GM12892 (cell line): ENCODE measurements around the gene TMEM232.
A peak's percentile ranks its signal among the peaks of the same experiment; 100 is the strongest.

Experiments used
- DNase-seq: peaks from one replicate; pipeline ENCODE4 v3.0.0; 2011; ENCODE audit not compliant: insufficient read length
- FAIRE-seq: peaks from 2 replicates; lab custom pipeline; 2011; peaks lifted over from hg19 to GRCh38; lab: Jason Lieb, UNC
- POLR2A ChIP-seq: IDR thresholded peaks from 2 replicates; pipeline ENCODE4 v1.6.1; 2011; ENCODE audit warnings: low read depth, low read length, control low read depth
- POLR2AphosphoS5 ChIP-seq: IDR thresholded peaks from 2 replicates; pipeline ENCODE4 v1.6.1; 2011; ENCODE audit warnings: low read depth, low read length, control low read depth
- TAF1 ChIP-seq: IDR thresholded peaks from 2 replicates; pipeline ENCODE4 v1.6.1; 2011; ENCODE audit warnings: low read depth, mild to moderate bottlenecking, control low read depth, low read length, borderline replicate concordance

Gene TMEM232

GRCh38 chr5:110612794-110613247 is 113.7 kb downstream of the TMEM232 start:
- TF ChIP-seq POLR2AphosphoS5 = no peak
- TF ChIP-seq POLR2A = no peak
- TF ChIP-seq TAF1 = no peak
- no peak for DNase-seq
- FAIRE-seq = no peak

DNA sequence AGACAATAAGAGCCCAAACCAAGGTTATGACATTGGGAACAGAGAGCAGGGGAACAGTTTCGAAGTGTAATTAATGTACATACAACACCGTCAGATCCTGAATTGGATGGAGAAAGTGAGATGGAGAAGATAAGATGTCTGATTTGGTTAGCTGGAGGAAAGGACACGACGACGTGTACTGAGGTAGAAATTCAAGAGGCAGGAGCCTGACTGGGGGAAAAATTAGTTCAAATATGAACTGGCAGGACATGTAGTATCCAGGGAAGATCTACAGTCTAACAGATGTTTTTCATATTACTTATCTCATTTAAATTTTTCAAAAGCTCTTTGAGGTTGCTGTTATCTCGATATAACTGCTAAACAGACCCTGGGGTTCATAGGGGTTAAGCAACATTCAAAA is 114.7 kb downstream of the TMEM232 start:
- TF ChIP-seq POLR2A (no peak), POLR2AphosphoS5 (no peak), TAF1 (no peak)
- no peak for DNase-seq
- no peak for FAIRE-seq

- no peak for TF ChIP-seq TAF1
- TF ChIP-seq POLR2AphosphoS5 = no peak
- no peak for TF ChIP-seq POLR2A
- FAIRE-seq (no peak), DNase-seq (no peak)
Observed at GRCh38 chr5:110594866-110595265, 131.6 kb downstream of the TMEM232 start.

DNA sequence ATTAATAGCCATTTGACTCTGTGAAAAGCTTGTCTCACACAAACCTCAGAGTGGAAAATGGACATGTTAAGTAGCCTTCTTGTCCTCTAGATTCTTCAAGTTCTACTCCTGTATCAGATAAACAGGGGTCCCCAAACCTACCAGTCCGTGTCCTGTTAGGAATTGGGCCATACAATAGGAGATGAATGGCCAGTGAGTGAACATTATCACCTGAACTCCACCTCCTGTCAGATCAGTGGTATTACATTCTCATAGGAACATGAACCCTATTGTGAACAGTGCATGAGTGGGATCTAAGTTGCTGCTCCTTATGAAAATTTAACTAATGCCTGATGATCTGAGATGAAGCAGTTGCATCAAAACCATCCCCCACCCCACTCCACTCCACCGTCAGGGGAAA is 136.3 kb downstream of the TMEM232 start:
- no peak for DNase-seq
- peak; percentile 48 for FAIRE-seq
- TF ChIP-seq POLR2A (no peak), TAF1 (no peak), POLR2AphosphoS5 (no peak)

DNA sequence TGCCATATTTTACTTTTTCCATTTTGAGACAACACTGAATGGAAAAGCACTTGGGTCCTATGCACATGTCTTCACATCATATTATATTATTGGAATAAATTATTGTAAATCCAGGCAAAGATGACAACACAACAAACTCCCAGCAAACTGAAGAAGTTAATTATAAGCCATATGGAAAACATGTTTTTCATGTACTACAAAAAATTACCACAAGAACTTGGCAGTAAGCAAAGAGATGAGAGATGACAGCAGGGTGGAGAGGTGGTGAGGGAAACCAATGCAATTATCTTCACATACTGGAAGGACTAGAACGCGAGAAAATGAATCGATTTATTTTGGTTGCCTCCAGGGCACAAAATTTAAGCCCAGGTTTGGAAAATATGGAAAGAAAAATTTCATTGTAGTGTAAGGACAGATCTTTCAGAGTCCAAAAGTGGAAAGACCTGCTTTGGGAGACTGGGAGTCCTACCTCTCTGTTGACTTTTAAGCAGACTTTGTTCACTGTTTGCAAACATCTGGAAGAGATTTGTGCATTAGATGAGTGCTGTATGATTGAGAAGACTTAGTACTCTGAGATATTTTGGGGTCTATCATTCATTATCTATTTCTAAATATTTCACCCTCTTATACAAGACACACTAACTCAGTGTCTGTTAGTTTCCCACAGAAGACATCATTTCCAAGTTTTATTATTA is 138.0 kb downstream of the TMEM232 start:
- FAIRE-seq (no peak), DNase-seq (no peak)
- TF ChIP-seq POLR2A = no peak
- TF ChIP-seq TAF1 = no peak
- no peak for TF ChIP-seq POLR2AphosphoS5

GRCh38 chr5:110580625-110581024 is 145.8 kb downstream of the TMEM232 start:
- no peak for FAIRE-seq
- DNase-seq = no peak
- no peak for TF ChIP-seq POLR2A
- TF ChIP-seq POLR2AphosphoS5 = no peak
- TF ChIP-seq TAF1 = no peak

DNA sequence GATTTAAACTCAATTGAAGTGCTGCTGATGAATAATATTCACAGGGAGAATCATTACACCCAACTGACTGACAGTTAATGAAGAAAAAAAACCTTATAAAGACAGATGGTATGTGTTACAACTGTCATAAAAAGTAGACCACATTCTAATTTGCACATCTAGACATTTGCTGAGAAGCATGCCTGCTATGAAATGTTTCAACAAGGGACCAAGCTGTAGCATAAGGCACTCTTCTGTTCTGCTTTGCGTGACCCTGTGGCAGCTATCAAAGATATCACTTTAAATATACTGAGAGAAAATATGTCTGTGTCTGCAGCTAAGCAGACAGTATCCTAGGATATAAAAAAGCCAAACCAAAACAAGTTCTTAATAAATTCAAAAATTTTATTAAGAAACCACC is 153.7 kb downstream of the TMEM232 start:
- no peak for TF ChIP-seq POLR2A
- no peak for TF ChIP-seq POLR2AphosphoS5
- TF ChIP-seq TAF1 = no peak
- DNase-seq (no peak), FAIRE-seq (no peak)

GRCh38 chr5:110562191-110562590 is 164.3 kb downstream of the TMEM232 start:
- FAIRE-seq (no peak), DNase-seq (no peak)

GRCh38 chr5:110561510-110561909 is 165.0 kb downstream of the TMEM232 start:
- TF ChIP-seq TAF1 (no peak), POLR2A (no peak), POLR2AphosphoS5 (no peak)
- no peak for FAIRE-seq
- DNase-seq = no peak

More at GRCh38 chr5:110562191-110562590, 164.3 kb downstream of the TMEM232 start:
- TF ChIP-seq TAF1 (no peak), POLR2A (no peak), POLR2AphosphoS5 (no peak)

DNA sequence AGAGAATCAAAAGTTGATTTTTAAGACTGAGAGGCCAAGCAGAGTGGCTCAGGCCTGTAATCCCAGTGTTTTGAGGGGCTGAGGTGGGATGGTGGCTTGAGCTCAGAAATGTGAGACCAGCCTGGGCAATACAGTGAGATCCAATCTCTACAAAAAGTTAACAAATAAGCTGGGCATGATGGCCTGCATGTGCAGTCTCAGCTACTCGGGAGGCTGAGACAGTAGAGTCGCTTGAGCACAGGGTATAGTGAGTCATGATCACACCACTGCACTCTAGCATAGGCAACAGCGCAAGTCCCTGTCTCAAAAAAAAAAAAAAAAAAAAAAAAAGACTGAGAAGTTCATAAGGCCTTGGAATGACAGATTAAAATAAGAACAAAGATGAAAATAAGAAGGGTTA is 177.2 kb downstream of the TMEM232 start:
- FAIRE-seq = no peak
- DNase-seq = no peak
- TF ChIP-seq TAF1 = no peak
- no peak for TF ChIP-seq POLR2A
- no peak for TF ChIP-seq POLR2AphosphoS5

GRCh38 chr5:110548171-110548570 is 178.3 kb downstream of the TMEM232 start:
- FAIRE-seq = no peak
- no peak for DNase-seq
- TF ChIP-seq POLR2A (no peak), POLR2AphosphoS5 (no peak), TAF1 (no peak)

- TF ChIP-seq POLR2AphosphoS5 = no peak
- no peak for TF ChIP-seq POLR2A
- no peak for TF ChIP-seq TAF1
- no peak for FAIRE-seq
Observed at GRCh38 chr5:110547495-110547894, 179.0 kb downstream of the TMEM232 start.

GRCh38 chr5:110545716-110546115 is 180.8 kb downstream of the TMEM232 start:
- no peak for TF ChIP-seq POLR2A
- FAIRE-seq = no peak
- DNase-seq = no peak

More at GRCh38 chr5:110547495-110547894, 179.0 kb downstream of the TMEM232 start:
- no peak for DNase-seq
